Retinal pigment epithelial cell (primary cell): ENCODE data around the gene SFXN4.
"Not testable (repeated sequence)": the region's sequence is repeated elsewhere in the genome, so short reads cannot be mapped to it uniquely, and the experiment has no call there.

Source experiments
- DNase-seq: peaks from one replicate; pipeline ENCODE4 v3.0.0-alpha.2; 2010; ENCODE audit warnings: low read depth
- H3K4me3 ChIP-seq: 2 replicates; pipeline ENCODE4 v1.5.1; 2011; ENCODE audit warnings: mild to moderate bottlenecking, low read length, control low read depth, moderate library complexity
- CTCF ChIP-seq: conservative IDR thresholded peaks from 2 replicates; pipeline ENCODE4 v1.5.1; 2011; ENCODE audit warnings: low read depth, low read length, control low read depth, inconsistent platforms

SFXN4 gene

GRCh38 chr10:119190353-119190752, 24.8 kb upstream of the SFXN4 start:
- no peak overlapping the region for H3K4me3 ChIP-seq
- DNase-seq, result peak; percentile 93
- no peak for TF ChIP-seq CTCF

GRCh38 chr10:119189811-119190282, 24.3 kb upstream of the SFXN4 start:
- TF ChIP-seq CTCF, result no peak
- DNase-seq, result peak; percentile 67
- no peak overlapping the region for H3K4me3 ChIP-seq

GRCh38 chr10:119183664-119184412, 18.3 kb upstream of the SFXN4 start:
- TF ChIP-seq CTCF, result no peak
- H3K4me3 ChIP-seq, result no peak overlapping the region
- no peak for DNase-seq

- not testable (repeated sequence) for H3K4me3 ChIP-seq, DNase-seq
These were observed 15.4 kb upstream of the SFXN4 start for GRCh38 chr10:119180850-119181400.

GRCh38 chr10:119178372-119179119, 13.0 kb upstream of the SFXN4 start, which contains the start of gene PRDX3:
PRDX3 (minus strand) TSS chr10:119178812; CDS start chr10:119178790, 22 bp downstream.
- H3K4me3 ChIP-seq, result peak within 1 kb of the TSS; percentile 96
- peak; percentile 59 for DNase-seq
- TF ChIP-seq CTCF, result peak; percentile 4

GRCh38 chr10:119177708-119178371, 12.3 kb upstream of the SFXN4 start:
- TF ChIP-seq CTCF, result no peak
- no peak for DNase-seq
- H3K4me3 ChIP-seq, result peak overlapping the region; percentile 96

- no peak overlapping the region for H3K4me3 ChIP-seq
- DNase-seq, result no peak
- TF ChIP-seq CTCF, result no peak
These were observed 10.7 kb upstream of the SFXN4 start for GRCh38 chr10:119176166-119176565.
